ENCODE measurements around the gene DOCK4. TPM values are rescaled to one million over a fixed set of nuclear protein-coding genes. Genes with fewer than 3 reads are reported as not detected.

Gene DOCK4
- total and polyA plus RNA-seq, 10 of the 15 experiments (the other 5 are each of a cell fraction or from before 2014, with no cell fraction given): 0.03 to 0.73 (median 0.38) TPM

DNA sequence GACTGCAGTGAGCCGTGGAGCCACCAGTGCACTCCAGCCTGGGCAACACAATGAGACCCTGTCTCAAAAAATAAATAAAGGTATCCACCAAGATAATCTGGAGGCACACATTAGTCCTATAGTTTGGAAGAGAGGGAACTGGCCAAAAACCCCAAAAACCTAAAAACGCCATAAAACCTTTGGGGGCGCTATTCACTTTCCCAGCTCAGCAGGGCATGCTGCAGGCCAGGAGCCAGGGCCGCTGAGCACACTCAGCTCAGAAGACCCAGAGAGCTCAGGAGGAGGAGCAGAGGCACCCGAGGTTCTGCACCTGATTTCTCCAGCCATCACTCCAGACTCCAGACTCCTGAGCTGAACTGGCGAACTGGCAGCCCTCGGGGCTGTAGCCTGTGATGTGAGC, 476.7 kb downstream of the DOCK4 start:
- Histone ChIP-seq H3K4me3 (no peak overlapping the region), H3K79me2 (ENCODE audit: control insufficient read depth, insufficient read depth, low read length) (no peaks in the 10 kb centered on the region), H3K9me3 (replicated peaks; ENCODE audit: control insufficient read depth, insufficient read depth, low read length) (no peaks in the 10 kb centered on the region), H3K4me1 (ENCODE audit: control insufficient read depth, insufficient read depth, low read length) (no peaks in the 10 kb centered on the region), H2AFZ (ENCODE audit: control insufficient read depth, low read depth, low read length) (no peak overlapping the region), H3K4me2 (ENCODE audit: control insufficient read depth, insufficient read depth) (no peak overlapping the region), H3K27me3 (replicated peaks in 1 of 2; ENCODE audit: control insufficient read depth in 2 of 2, insufficient read depth in 2 of 2, low read length in 1 of 2) (no peaks in the 10 kb centered on the region), H3K27ac (ENCODE audit: control insufficient read depth, insufficient read depth) (no peak overlapping the region), H3K36me3 (ENCODE audit: control insufficient read depth in 2 of 2, insufficient read depth in 2 of 2, low read length in 1 of 2) (no peaks in the 10 kb centered on the region), H4K20me1 (ENCODE audit: control insufficient read depth, insufficient read depth) (no peaks in the 10 kb centered on the region), H3K9ac (ENCODE audit: control insufficient read depth, insufficient read depth, low read length) (no peak overlapping the region)
- ChIA-PET SMC1A (ENCODE audit: uncharacterized antibody, unreplicated experiment) (interaction anchor here (0.5 to 1.0 kb wide), 4 partner anchors 26 to 1889 kb away, joined by 3 to 4 read pairs (median 3); no protein-coding TSS in a partner anchor), POLR2A (no interaction called here), CTCF (interaction anchor here (0.7 to 2.4 kb wide), 6 partner anchors 11 to 650 kb away, joined by 3 to 13 read pairs (median 6); no protein-coding TSS in a partner anchor), RAD21 (ENCODE audit: unreplicated experiment) (interaction anchor here (0.8 kb wide), 1 partner anchor 10 kb away, joined by 3 read pairs; no protein-coding TSS in a partner anchor)
- FAIRE-seq (no peak), ATAC-seq (no peak), DNase-seq (ENCODE audit: low read depth, low spot score) (no peak)
- TF ChIP-seq TBL1XR1 (IDR thresholded peaks at IDR 0.05; ENCODE audit: low read depth, low read length): no peak
- TF ChIP-seq PBX3 (IDR thresholded peaks at IDR 0.05; ENCODE audit: insufficient replicate concordance, low read depth, low read length): no peak
- TF ChIP-seq MEF2A (IDR thresholded peaks at IDR 0.05; ENCODE audit: insufficient read depth, low read depth, low read length): no peak
- TF ChIP-seq, protein P1, sequence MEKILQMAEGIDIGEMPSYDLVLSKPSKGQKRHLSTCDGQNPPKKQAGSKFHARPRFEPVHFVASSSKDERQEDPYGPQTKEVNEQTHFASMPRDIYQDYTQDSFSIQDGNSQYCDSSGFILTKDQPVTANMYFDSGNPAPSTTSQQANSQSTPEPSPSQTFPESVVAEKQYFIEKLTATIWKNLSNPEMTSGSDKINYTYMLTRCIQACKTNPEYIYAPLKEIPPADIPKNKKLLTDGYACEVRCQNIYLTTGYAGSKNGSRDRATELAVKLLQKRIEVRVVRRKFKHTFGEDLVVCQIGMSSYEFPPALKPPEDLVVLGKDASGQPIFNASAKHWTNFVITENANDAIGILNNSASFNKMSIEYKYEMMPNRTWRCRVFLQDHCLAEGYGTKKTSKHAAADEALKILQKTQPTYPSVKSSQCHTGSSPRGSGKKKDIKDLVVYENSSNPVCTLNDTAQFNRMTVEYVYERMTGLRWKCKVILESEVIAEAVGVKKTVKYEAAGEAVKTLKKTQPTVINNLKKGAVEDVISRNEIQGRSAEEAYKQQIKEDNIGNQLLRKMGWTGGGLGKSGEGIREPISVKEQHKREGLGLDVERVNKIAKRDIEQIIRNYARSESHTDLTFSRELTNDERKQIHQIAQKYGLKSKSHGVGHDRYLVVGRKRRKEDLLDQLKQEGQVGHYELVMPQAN (conservative IDR thresholded peaks at IDR 0.05): no peak
- TF ChIP-seq ASH2L (IDR thresholded peaks at IDR 0.05; ENCODE audit: borderline replicate concordance, low read depth): no peak
- TF ChIP-seq, protein P2, sequence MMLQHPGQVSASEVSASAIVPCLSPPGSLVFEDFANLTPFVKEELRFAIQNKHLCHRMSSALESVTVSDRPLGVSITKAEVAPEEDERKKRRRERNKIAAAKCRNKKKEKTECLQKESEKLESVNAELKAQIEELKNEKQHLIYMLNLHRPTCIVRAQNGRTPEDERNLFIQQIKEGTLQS (IDR thresholded peaks at IDR 0.05; ENCODE audit: borderline replicate concordance, extremely low read depth, low read depth, low read length): no peak
- no peak for TF ChIP-seq E4F1 (IDR thresholded peaks at IDR 0.05; ENCODE audit: borderline replicate concordance, partially characterized antibody)
- no peak for TF ChIP-seq BHLHE40 (IDR thresholded peaks at IDR 0.05; ENCODE audit: borderline replicate concordance in 1 of 2, low read depth in 2 of 2, low read length in 1 of 2)
- no peak for TF ChIP-seq PAX5 (IDR thresholded peaks at IDR 0.05; ENCODE audit: borderline replicate concordance, low read depth, low read length)
- no peak for TF ChIP-seq EED (IDR thresholded peaks at IDR 0.05; ENCODE audit: low read depth)
- in situ Hi-C loops (cut with MboI): no loop called here
- no TSS peak for BruUV-seq (replicated peaks)
- 70% methylated on average over 7 of the region's 7 CpGs for WGBS (ENCODE audit: insufficient coverage, insufficient replicate concordance, low lambda C conversion rate, missing lambda C conversion rate)
- intact Hi-C loops (cut with micrococcal nuclease; ENCODE audit: unreplicated experiment): no loop called here
